Raji (cell line): ENCODE measurements around the gene PPL.

Experiments used
- POLR2A ChIP-seq: IDR thresholded peaks from 2 replicates; pipeline ENCODE4 v1.6.1; 2011; ENCODE audit warnings: low read depth, low read length, control low read depth; ENCODE audit not compliant: insufficient read depth

PPL gene

DNA sequence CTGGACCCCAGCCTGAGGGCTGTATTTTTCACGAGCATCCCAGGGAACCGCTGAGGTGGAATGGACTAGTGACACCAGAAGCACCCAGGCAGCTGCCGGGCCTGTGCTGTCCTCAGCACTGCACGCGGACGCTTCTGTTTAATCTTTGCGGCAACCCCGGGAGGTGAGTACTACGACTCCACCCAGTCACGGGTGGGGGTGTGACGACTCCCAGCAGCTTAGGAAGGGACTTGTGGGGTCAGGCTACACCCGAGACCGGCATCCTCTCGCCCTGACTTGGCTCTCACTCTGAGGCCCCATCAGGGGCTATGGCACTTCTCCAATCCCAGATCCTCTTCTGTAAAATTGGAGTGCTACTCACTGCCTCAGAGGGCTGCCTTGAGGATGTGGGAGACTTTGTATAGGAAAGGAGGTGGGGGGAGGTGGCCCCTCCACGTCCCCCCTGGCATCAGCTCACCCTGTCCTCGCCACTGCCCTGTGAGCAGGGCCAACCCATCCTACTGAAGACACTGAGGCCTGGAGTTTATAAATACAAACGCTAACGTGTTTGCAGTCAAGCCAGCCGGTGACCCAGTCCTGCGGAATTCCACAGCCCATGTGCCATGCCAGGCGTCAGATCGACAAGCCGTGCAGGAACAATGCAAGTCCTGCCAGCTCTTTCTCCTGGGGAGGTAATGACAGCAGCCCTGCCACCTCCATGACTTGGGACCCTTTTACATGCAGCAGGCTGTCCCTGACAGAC lies 44.4 kb downstream of the PPL start:
- TF ChIP-seq POLR2A, result no peak

DNA sequence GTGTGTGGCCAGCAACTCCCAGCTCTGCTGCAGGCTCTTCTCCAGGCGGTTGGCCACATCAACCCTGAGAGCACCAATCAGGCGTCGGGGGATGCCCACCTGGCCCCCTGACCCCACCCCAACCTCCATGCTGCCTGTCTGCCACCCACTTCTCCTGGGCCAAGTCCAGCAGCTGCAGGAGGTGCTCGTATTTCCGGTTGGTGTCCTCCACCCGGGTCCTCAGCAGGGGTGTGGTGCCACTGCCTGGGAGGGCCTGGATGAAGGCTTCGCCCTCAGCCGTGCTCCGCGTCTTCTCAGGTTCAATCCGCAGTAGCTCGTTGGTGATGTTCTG lies 45.1 kb downstream of the PPL start:
- no peak for TF ChIP-seq POLR2A

DNA sequence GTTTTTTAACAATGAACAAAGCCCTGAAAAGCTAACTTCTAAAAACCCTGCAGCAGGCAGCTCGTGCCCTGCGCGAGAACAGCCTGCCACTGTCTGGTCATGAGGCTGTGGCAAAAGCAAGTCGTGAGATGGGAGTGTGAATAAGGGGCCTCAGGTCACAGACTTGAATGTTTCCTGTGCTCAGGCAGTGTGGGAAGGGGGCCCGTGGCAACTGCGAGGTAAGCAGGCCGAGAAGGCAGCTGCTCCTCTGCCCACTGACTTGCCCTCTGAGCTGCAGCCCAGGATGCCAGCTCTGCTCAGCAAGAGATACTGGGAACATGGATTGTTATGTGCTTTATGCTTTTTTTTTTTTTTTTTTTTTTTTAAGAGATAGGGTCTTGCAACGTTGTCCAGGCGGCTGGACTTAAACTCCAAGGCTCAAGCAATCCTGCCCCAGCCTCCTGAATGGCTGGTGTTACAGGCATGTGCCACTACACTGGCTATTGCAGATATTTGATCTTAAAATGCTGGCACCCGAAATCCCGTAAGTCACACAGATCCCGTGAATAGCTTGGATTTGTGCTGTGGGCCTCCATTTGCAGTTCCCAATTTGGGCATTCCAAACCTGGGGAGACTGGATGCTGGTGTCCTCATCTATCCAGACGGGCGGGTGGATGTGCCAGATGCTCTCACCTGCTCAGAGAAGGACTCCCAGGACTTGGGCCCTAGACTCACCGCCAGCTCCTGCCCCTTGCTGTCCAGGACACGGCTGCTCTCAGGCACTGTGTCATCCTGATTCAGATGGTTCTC lies 45.7 kb downstream of the PPL start:
- no peak for TF ChIP-seq POLR2A

DNA sequence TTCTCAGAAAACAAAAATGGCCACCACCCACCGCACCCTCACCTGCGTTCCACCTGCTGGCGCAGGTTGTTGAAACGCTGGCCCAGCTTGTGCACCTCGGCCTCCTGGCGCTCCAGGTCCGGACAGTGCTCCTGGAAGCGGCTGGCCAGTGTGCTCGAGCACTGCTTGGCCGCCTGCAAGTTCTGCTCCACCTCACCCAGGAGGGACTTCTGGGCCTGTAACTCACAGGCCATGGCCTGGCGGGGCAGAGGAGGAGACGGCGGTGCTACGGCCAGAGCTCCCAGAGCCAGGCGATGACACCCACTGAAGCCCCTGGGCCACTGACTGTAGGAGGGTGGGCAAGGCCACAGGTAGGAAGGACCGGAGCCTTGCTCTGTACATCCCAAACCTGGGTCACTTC lies 46.3 kb downstream of the PPL start:
- TF ChIP-seq POLR2A, result no peak

- TF ChIP-seq POLR2A, result no peak
Measured at GRCh38 chr16:4890026-4890425, 46.9 kb downstream of the PPL start.

- TF ChIP-seq POLR2A, result no peak
Measured at GRCh38 chr16:4888428-4889135, 48.4 kb downstream of the PPL start.

DNA sequence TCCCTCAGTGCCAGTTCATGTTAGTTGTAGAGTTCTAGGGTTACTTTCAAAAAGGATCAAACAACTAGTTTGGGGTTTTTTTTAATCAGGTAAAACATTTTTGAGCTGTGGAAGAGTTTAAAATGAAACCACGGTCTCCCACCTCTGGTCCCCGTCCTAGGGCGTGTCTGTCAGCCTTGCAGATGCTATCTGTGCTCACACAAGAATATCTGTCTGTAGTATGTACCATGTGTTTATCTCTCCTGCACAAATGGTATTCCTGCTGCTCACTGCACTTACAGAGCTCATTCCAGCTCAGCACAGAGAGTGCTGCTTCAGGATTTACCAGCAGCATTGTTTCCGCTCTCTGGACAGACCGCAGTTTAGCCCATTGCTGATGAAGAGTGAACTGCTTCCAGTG lies 50.8 kb downstream of the PPL start:
- TF ChIP-seq POLR2A, result no peak

GRCh38 chr16:4884972-4885874 lies 51.7 kb downstream of the PPL start:
- TF ChIP-seq POLR2A, result no peak

- no peak for TF ChIP-seq POLR2A
Measured at GRCh38 chr16:4884209-4884608, 52.7 kb downstream of the PPL start.

DNA sequence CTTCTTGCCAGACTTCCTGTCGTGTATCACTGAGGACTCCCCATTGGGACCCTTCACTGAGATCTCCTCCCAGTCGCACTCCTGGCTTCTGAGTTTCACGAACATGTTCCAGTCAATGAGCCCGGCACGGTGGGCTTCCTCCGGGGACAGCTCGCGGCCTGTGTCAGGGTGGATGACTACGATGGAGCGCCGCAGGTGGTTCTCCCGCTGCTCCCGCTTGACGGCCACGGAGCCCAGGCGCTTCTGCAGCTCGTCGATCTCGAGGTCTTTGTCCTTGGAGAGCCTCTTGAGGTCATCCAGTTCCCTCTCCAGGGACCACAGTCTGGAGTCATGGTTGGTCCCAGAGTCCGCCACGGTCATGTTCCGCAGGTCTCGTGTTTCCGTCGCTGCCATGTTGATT lies 53.4 kb downstream of the PPL start:
- TF ChIP-seq POLR2A, result no peak

DNA sequence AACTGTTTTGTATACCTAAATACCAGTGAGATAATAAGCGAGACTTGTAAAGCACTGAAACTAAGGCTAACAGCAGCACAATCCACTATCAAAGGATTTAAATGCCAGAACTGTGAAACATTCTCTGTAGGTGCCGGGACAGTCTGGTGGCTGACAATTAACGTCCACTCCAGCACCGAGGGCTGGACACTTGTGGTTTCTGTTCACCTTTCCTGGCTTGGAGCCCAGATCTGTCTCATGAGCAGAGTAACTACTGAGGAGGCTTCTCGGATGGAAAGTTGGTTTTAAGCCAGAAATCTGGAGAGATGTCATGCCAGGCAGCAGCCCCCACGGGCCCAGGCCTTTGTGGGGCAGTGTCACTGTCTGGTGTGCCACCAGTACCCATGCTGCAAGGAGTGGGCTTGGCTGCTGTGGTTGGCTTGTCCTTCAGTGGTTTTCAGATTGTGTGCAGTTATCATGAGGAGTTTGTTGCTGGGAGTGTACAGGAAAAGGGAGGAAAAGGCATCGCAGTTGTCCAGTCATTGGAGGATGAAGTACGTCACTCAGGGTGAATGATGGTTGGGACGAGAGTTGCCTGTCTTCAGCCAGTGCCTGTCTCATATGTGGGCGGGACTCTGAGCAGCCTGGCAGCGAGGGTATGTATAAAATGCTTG lies 54.2 kb downstream of the PPL start:
- TF ChIP-seq POLR2A, result no peak

DNA sequence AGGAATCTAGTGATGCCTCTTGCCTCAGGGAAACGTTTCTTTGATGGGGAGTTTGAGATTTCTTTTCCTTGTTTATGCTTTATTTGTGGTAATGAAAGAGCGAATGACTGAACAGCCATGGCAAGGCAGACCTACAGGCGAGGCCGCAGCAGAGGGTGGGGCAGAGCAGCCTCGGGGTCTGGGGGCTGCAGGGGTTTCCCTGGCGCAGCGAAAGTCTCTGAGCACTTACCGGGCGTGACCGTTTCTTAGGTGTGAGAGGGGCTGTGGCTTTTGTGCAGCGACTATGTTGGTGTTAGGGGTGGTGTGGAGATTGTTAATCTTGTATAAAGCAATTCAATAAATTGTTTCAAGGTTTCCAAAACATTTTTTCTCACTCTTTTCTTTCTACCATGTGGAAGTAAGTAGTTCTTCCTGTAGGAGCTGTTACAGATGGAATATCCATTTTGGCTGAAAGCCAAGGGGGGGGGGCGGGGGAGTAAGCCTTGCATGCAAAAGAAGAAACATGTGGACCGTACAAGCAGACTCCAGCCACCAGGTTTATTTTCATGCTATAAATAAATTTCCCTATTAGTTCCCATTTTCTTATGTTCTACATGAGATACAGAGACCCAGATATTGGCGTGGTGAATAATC lies 54.8 kb downstream of the PPL start:
- TF ChIP-seq POLR2A, result no peak

DNA sequence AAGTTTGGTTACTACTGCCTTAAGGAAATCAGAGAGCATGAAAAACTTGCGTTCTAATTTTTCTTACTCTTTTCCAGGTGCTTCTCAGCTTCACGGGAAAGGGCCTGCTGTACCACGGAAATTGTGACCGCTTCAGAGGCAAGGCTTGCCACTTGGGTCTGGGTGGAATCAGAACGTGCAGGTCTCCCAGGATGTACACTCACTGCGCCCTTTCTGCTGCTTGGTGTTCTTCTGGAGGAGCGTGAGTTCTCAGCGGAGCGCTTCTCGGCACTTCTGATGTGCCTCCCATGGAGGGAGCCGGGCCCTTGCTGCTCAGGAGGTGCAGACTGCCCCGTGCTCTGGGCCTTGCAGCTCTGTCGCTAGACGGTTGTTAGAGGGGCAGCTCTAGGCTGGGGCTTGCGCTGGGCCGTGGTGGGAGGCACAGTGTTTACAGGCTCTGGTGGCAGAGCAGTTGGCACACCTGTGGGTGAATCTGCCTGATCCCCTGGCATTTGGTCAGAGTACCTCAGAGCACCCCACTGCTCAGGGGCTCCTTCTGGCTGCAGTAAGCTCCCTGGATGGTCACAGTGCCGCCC lies 56.9 kb downstream of the PPL start:
- no peak for TF ChIP-seq POLR2A

GRCh38 chr16:4879049-4879448 lies 57.9 kb downstream of the PPL start:
- TF ChIP-seq POLR2A, result no peak
